GM12873 (cell line): ENCODE measurements around the gene SHC2.

Experiments used
- CTCF ChIP-seq: IDR thresholded peaks from 2 replicates; pipeline ENCODE4 v1.5.1; 2012; ENCODE audit warnings: low read depth, mild to moderate bottlenecking, moderate library complexity, low read length, control low read depth; ENCODE audit not compliant: insufficient read depth; ENCODE audit errors: missing control alignments

Gene SHC2

GRCh38 chr19:463483-464207, 2.8 kb upstream of the SHC2 start:
- no peak for TF ChIP-seq CTCF

DNA sequence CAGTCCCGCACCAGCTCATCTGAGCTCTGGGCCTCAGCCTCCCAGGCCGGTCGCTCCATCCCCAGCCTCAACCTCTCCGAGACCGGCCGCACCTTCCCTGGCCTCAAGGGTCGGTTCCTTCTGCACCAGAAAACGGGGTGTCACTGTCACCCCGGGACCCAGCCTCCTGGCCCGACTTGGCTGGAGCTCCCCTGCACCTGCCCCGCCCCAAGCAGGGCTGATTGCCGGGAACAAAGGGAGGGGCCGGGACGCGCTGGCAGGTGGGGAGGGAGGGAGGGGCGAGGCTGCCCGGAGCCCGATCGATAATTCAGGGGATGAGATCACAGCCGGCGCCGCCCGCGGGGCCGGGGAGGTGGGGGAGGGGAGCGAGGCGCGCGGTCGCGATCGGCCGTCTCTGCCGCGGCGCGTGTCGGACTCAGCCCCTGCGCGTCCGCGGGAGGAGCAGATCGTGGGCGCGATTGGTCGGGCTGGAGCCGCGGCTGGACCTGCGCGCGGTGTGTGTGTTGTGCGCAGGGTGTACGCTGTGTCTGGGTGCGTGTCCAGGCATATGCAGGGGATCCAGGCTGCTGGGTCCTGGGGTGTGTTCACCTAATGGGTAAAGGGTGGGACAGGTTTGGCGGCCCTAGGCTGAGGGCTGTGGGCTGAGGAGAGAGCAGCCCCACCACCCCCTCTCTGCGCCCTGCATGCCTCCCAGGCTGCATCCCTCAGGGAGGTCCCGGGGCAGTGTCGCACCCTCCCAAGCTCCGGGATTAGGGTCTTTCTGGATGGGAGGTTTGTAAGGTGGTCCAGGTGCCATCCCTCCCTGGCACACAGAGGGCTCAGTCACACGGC, 1.1 kb upstream of the SHC2 start:
- no peak for TF ChIP-seq CTCF

GRCh38 chr19:459724-460511, 915 bp downstream of the SHC2 start:
- TF ChIP-seq CTCF: no peak

GRCh38 chr19:458091-459042, 2.5 kb downstream of the SHC2 start:
- TF ChIP-seq CTCF: no peak

- no peak for TF ChIP-seq CTCF
Measured at GRCh38 chr19:457636-458035, 3.2 kb downstream of the SHC2 start.

- TF ChIP-seq CTCF: no peak
Measured at GRCh38 chr19:456547-457110, 4.2 kb downstream of the SHC2 start.
